Cardiac septum (tissue), 1 donor: ENCODE measurements around the gene FSTL5. TPM values are rescaled to one million over a fixed set of nuclear protein-coding genes. Genes with fewer than 3 reads are reported as not detected.

Experiments used
- DNase-seq: peaks from one replicate; pipeline ENCODE4 v3.0.0-alpha.2; 2020; ENCODE audit warnings: low spot score
- intact Hi-C: fragments of 100-400 bp; cut with DNase I; formaldehyde crosslinking; loops from one replicate; pipeline ENCODE4 v1.14.0; 2022
- total RNA-seq: library from RNA; stranded (reverse); fragmentation: NEBNext Ultra II Directional; extraction: Animal tissue kit (Norgen Biotek cat#: 25700); gene quantifications from one replicate; pipeline ENCODE4 v1.2.1, GENCODE V29; 2021
- donor health status: DM: no; HTN: no; CAD: no.

FSTL5 gene
- total RNA-seq, 1 donor from 2014 or later = not detected

DNA sequence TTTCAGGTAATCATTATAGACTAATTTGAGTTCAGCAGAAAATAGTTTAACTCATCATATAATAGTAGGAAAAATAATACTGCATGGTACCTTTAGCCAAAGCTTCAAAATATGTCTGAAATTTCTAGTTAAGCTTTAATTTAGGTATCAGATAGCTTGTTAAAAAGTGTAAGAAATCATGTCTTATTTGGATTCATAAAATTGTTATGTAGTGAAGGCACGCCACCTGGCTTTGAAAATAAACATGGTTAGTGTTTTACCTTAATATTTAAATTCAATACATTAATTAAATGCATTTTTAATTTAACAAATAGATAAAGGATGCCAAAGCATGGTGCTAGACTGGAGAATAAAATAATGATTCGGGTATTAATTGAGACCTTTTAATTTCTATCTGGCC, 211.4 kb downstream of the FSTL5 start:
- DNase-seq = no peak
- intact Hi-C loops = no loop called here

DNA sequence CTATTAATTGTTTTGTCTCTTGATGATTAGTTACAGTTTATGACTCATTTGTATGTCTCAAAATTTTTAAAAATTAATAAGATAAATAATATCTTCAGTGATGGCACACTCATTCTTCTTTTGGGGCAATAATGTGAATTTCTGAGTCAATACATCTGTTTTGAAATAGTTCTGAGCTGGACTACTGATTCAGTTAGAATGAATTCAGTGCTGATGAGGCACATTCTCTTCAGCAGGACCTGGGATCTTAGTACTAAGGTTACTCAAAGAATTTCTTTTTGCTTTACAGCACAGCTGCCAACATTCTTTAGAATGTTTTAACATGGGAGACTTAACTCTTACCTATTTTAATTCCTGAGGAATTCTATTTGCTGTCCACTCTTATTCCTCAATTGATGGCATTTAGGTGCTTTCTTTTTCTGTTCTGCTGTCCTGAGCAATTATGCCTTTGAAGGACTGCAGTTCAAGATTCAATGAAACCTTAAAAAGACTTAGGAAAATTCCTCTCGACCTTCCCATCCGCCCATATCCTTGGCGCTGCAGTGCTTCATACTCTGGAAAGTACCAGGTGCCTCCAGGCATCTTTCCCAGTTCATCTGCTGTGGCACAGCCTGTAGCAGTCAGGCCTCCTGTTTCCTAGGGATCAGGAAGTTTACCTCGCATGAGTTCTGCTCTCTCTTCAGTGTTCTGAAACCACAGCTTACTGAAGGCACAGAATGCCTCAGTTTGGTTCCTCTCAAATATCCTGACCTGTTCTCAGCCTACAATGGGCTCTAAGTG, 213.7 kb downstream of the FSTL5 start:
- intact Hi-C loops = no loop called here
- DNase-seq = no peak

GRCh38 chr4:161948026-161948770, 215.6 kb downstream of the FSTL5 start:
- intact Hi-C loops = no loop called here
- no peak for DNase-seq

DNA sequence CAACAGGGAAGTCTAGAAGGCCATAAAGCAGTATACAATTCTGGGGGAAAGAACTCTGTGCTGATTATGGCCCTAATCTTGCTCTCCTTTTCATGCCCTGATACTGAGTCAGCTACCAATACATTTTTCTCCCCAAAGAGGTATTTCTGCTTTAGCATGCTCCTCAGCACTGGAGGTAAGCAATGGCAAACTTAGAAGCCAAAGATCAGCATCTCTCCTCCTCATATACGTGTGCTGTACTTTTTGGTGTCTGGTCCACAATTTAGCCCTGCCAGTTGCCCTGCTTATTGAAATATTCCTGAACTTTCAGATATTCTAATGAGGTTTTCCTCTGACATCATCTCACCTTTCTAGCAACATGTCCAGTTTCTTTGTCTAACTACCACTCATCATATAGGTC, 226.2 kb downstream of the FSTL5 start:
- intact Hi-C loops = no loop called here
- no peak for DNase-seq

- intact Hi-C loops = no loop called here
- no peak for DNase-seq
Measured at GRCh38 chr4:161936625-161937550, 226.9 kb downstream of the FSTL5 start.

GRCh38 chr4:161931089-161931488, 232.7 kb downstream of the FSTL5 start:
- intact Hi-C loops = no loop called here
- no peak for DNase-seq

- no peak for DNase-seq
- intact Hi-C loops = no loop called here
Measured at GRCh38 chr4:161929956-161930355, 233.8 kb downstream of the FSTL5 start.

DNA sequence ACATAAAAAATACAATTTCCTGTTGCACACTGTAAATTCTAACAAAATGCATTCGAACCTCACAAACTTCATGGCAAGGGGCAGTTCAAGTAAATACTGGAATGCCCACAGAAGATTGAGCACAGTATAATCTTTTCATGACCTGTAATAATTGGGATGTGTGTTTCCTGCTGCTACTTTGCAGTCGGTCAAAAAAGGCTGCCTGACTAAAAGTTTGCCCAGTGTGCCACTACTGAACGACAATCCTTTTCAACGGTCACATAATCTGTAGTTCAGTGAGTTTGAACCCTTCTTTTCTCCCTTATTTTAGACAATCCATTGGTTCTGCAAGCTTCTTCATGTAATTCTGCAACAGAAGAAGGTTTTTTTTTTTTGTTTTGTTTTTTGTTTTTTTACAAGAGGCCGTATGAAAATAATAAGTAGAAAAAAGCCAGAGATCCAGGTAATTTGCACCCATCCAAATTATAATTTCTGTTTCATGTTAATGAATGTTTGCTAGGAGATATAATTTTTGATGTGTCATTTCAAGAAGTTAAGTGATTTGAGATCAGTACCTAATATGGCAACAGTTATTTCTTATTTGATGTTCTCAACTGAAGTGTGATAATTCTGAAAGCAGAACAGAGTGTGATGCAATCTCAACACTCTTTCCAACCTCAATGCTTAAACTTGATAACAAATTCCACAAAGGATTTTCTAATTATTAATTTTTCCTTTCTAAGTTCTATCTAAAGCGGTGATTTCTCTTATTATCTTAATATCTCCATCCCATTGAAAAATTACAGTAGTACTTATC, 237.6 kb downstream of the FSTL5 start:
- intact Hi-C loops = no loop called here
- DNase-seq = no peak

DNA sequence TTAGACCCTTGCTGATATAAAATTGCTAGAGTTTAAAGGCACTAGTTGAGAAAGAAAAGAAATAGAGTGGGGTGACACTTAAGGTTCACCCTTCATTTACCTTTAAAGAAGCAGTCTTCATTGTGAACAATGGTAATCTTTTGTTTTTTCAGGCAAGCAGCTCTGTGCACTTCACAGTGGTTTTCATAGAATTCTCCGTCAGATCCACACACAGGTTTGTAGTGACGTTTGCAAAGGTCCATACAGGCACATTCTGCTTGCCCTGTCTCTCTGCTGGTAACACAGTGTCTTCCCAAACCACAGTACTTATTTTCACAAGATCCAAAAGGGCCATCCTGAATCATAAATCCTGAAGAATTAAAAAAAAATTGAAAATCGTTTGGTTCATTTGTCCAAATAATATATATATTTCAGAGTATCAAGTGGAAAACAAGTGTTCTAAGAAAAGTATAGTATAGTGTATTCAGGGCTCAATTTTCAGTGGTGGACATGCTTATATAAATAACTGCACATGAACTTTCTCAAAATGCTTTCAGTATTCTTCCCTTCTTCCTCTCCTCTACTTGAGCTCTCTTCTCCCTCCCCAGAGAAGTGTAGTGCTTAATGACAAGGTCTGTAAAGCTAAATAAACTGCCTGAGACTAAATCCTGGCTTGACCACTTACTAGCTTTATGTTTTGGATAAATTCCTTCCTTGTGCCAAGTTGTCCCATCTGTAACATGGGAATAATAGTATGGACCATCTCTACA, 243.3 kb downstream of the FSTL5 start:
- intact Hi-C loops = no loop called here
- no peak for DNase-seq

GRCh38 chr4:161919442-161920220, 244.2 kb downstream of the FSTL5 start:
- intact Hi-C loops = no loop called here

DNA sequence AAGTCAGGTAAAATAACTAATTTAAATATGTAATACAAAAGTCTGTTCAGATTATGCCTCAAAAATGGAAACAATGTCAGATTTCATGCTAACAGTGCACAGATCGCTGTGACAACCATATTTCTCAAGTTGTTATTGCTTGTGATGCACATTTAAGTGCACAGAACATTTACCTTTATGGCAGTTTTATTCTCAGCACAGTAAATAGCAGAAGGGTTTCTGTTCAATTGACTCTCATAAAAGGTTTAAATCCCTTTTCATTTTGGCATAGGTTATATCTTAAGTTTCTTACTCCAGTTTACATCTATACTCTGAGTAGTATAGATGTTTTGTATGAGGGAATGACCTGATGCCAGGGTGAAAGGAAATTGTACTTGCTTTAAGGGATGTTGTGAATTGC, 247.8 kb downstream of the FSTL5 start:
- DNase-seq = no peak
- intact Hi-C loops = no loop called here

More at GRCh38 chr4:161919442-161920220, 244.2 kb downstream of the FSTL5 start:
- no peak for DNase-seq

DNA sequence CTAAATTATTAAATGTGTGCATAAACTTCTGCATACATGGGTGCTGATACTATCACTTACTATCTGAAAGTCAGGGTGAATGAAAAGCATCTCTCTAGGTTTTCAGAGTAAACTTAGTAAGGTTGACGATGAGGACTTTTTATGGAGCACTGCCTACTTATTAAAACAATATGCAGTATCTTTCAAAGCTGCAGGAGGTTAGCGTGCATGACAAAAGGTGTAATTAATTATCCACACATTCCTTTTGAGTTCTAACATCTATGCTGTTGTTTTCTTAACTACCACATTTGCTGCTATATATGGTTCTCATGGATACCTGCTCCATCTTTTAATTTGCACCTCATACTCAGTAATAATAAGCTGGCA, 256.2 kb downstream of the FSTL5 start:
- no peak for DNase-seq
- intact Hi-C loops = no loop called here

DNA sequence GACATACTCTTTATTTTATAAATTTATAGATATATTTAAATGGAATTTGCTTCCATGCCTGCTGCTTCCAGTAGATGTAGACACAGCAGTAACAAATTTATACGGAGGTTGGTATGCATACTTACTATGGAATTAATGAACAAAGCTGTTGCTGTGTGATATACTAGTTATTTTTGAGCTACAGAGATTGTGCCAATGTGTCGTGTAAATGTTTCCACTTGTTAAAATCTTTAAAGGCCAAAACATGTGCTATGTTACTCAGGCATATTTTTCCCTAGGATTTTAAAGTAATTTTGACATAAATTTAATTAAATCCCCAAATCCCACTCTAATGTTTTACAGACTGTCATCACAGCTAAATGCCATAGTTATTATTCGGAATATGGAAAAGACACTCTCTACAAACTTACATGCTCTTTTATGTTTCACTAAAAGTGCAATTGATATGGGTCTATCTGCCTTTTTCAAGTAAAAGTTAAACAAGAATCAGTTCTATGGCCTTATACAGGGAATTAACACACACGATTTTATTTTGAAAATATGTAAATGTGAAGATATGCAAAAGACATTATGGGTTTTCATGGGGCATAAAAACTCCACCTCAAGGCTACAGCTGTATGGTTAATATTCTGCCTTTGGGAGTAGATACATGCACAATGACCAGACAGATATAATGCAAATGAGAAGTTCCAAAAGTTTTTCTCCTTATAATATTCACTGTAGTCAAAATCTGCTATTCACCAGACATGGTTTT, 256.8 kb downstream of the FSTL5 start:
- intact Hi-C loops = no loop called here
- DNase-seq = no peak

DNA sequence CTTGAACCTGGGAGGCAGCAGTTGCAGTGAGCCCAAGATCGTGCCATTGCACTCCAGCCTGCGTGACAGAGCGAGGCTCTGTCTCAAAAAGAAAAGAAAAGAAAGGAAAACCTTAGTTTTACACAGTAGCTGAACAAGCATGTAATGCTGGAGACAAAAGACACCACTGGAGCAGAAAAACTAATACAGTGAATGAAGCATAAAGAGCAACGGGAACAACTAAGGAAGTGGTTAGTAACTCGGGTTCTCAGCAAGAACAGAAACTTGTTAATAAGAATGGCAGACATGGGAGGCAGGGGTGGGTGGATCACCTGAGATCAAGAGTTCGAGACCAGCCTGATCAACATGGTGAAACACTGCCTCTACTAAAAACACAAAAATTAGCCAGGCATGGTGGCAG, 263.7 kb downstream of the FSTL5 start:
- intact Hi-C loops = no loop called here
- DNase-seq = no peak

GRCh38 chr4:161894493-161895167, 269.2 kb downstream of the FSTL5 start:
- intact Hi-C loops = no loop called here
- DNase-seq = no peak

DNA sequence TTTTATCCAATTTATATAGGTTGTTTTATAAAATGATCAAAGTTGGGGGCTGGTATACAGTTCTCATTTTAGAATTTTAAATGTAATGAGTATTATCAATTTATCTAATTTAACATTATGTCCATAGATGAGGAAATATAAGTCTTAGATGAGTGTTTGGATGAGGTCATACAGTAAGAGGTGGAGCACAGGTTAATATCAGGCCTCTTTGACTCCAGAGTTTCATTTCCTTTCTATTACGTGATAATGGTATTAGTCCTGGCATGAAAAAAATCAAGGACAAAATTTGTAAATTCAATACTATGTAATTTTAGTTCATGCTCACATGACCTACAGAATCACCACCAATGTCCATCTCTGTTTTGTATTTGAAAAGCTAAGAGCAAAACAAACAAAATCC, 269.8 kb downstream of the FSTL5 start:
- DNase-seq = no peak
- intact Hi-C loops = no loop called here

- no peak for DNase-seq
- intact Hi-C loops = no loop called here
Measured at GRCh38 chr4:161893566-161893965, 270.2 kb downstream of the FSTL5 start.
